Uterus (tissue), 4 donors: ENCODE results near the gene MEIS2. TPM values are rescaled to one million over a fixed set of nuclear protein-coding genes. Genes with fewer than 3 reads are reported as not detected.

ENCODE experiments used
- DNase-seq, 2 donors: peaks; one replicate each; pipeline ENCODE4 v3.0.0-alpha.2; 2019 to 2020
- H3K27ac ChIP-seq, 2 donors: fragments of 200-600 bp; sonication (generic); 1 replicate in 1 of 2; 2 replicates in 1 of 2; pipeline ENCODE4 v1.5.1; 2016 to 2018
- H3K27me3 ChIP-seq, 2 donors: fragments of 200-600 bp; sonication (generic); one replicate each; pipeline ENCODE4 v1.5.1; 2018 to 2019; ENCODE audit warnings: control low read depth in 1 of 2
- H3K36me3 ChIP-seq, 2 donors: fragments of 200-600 bp; sonication (generic); one replicate each; pipeline ENCODE4 v1.5.1; 2019; ENCODE audit warnings: control low read depth in 1 of 2
- H3K4me1 ChIP-seq, 2 donors: fragments of 200-600 bp; sonication (generic); one replicate each; pipeline ENCODE4 v1.5.1; 2018 to 2019; ENCODE audit warnings: control low read depth in 1 of 2
- H3K4me3 ChIP-seq, 2 donors: fragments of 200-600 bp; sonication (generic); 1 replicate in 1 of 2; 2 replicates in 1 of 2; pipeline ENCODE4 v1.5.1; 2018 to 2019; ENCODE audit warnings: mild to moderate bottlenecking in 1 of 2
- H3K9me3 ChIP-seq, 2 donors: fragments of 200-600 bp; sonication (generic); one replicate each; pipeline ENCODE4 v1.5.1; 2019; ENCODE audit warnings: control low read depth in 1 of 2
- POLR2A ChIP-seq, 2 donors: fragments of 450-650 bp; IDR thresholded peaks; one replicate each; pipeline ENCODE4 v1.6.1; 2016; ENCODE audit warnings: antibody characterized with exemption in 2 of 2, mild to moderate bottlenecking in 1 of 2, moderate library complexity in 1 of 2
- intact Hi-C: fragments of 100-400 bp; cut with DNase I; formaldehyde crosslinking; loops from one replicate; pipeline ENCODE4 v1.15.1; 2023; ENCODE audit warnings: low total_unique reads
- total RNA-seq, 4 donors: library from RNA; depleted of rRNA in 3 of 4; stranded (reverse); fragments of >200 nt in 3 of 4; gene quantifications; one replicate each; pipeline versions ENCODE4 v1.1.0 to v1.2.4, GENCODE V29; 2014 to 2023
- TF ChIP-seq, protein P1 (sequence below), 4 experiments: fragments of 200-600 bp in 2 of 4; fragments of 450-650 bp in 2 of 4; sonication (generic) in 2 of 4; IDR thresholded peaks; one replicate each; pipeline ENCODE4 v1.5.1; 2016 to 2019; ENCODE audit warnings: antibody characterized with exemption in 4 of 4, mild to moderate bottlenecking in 2 of 4, moderate library complexity in 1 of 4
- donor health status: DM: yes; HTN: yes; CAD: no.

MEIS2 gene
- total RNA-seq, 4 donors from 2014 or later = 84.0 to 184 (median 112) TPM

DNA sequence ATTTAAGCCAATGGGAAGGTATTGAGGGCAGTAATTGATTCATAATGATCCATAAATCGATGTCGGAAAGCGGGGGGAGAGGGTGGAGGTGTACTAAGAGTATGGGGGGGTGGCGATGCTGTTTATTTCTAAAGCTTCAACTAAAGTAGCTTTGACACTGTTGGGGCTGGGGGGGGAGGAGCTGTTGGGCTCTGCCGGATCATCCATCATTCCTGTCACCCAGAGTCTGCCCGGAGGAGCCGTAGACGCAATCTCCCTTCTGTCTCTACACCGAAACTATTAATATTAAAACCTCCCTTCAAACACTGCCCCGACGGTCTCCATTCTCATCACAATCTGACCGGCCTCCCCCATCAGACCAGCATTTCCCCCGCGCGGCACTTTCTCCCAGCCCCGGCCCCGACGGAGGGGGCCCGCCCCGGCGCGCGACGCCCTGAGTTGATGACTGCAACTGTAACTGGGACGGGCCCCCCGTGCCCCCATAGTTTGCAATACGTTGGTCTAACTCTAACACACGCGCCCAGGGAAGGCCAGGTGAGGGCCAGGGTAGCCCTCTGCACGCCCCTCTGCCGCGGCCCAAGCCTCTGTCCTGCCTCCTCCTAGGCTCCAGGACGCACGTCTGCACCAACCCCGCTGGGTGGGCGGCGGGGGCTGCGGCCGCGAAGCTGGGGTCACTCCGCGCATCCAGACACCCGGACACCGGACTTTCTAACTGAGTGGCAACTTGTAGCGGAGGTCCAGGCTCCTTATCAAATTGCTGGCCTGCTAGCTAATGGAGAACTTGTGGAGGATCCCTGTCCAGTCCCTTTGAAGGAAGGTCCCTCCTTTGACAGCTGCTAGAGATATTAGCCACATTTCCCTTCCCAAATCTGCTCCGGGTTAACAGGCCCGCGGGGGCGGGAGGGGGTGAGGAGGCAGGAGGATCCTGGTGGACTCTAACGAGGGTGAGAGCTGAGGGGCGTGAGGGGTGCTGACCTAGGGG is 212.0 kb downstream of the MEIS2 start:
- peak overlapping the region; percentile 90 to 93 for H3K27ac ChIP-seq
- H3K36me3 ChIP-seq = no peaks in the 10 kb centered on the region
- TF ChIP-seq POLR2A (IDR thresholded peaks at IDR 0.05) = no peak
- TF ChIP-seq, protein P1, sequence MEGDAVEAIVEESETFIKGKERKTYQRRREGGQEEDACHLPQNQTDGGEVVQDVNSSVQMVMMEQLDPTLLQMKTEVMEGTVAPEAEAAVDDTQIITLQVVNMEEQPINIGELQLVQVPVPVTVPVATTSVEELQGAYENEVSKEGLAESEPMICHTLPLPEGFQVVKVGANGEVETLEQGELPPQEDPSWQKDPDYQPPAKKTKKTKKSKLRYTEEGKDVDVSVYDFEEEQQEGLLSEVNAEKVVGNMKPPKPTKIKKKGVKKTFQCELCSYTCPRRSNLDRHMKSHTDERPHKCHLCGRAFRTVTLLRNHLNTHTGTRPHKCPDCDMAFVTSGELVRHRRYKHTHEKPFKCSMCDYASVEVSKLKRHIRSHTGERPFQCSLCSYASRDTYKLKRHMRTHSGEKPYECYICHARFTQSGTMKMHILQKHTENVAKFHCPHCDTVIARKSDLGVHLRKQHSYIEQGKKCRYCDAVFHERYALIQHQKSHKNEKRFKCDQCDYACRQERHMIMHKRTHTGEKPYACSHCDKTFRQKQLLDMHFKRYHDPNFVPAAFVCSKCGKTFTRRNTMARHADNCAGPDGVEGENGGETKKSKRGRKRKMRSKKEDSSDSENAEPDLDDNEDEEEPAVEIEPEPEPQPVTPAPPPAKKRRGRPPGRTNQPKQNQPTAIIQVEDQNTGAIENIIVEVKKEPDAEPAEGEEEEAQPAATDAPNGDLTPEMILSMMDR (IDR thresholded peaks at IDR 0.05) = no peak
- peak overlapping the region; percentile 41 to 43 for H3K4me3 ChIP-seq
- H3K9me3 ChIP-seq = no peaks in the 10 kb centered on the region
- intact Hi-C loops = loop anchor here (5.0 kb wide), 1 partner anchor 209 kb away; no protein-coding TSS in a partner anchor
- peaks cover 0 to 3% of the 10 kb centered on the region in 2 donors for H3K4me1 ChIP-seq
- peak; percentile 70 to 84 for DNase-seq
- H3K27me3 ChIP-seq = no peaks in the 10 kb centered on the region

DNA sequence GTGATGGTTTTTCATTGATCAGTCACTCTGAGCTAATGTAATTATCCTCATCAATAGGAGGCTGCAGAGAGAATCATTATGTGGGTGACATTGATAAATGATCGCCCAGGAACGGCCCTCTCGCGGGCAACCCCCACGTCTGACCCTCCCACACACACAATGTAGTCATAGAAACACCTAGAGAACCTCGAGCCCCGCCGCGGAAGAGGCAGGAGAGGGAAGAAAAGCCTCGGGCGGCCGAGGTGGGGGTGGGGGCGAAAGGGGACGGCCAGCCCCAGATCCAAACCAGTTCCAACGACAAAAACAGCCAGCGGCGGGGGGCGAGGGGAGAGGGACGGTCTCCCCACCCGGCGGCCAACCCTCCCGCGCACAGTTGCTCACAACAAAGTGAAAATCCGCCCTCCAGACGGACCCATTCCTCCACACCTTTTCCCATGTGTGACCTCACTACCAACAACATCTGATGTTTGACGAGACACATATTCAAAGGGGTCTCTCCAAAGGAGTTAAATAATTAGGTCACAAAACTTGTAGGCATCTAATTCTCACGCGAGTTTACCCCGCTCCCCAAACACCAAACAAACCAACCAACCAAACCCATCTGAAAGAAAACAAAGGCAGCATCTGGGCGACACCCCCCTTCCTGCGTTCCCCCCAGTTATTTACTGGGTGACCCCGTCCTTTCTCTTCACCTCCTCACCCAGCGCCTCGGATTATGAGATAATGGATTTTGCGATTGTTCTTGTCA is 213.0 kb downstream of the MEIS2 start:
- TF ChIP-seq, protein P1 (IDR thresholded peaks at IDR 0.05) = no peak
- no peak for TF ChIP-seq POLR2A (IDR thresholded peaks at IDR 0.05)
- H3K4me3 ChIP-seq = peak overlapping the region; percentile 41 to 43
- H3K27me3 ChIP-seq = no peaks in the 10 kb centered on the region
- peak; percentile 67 to 79 for DNase-seq
- H3K9me3 ChIP-seq = no peaks in the 10 kb centered on the region
- H3K27ac ChIP-seq = peak overlapping the region; percentile 90 to 93
- intact Hi-C loops = loop anchor here (5.0 kb wide), 1 partner anchor 210 kb away; no protein-coding TSS in a partner anchor
- H3K36me3 ChIP-seq = no peaks in the 10 kb centered on the region
- peaks cover 0 to 3% of the 10 kb centered on the region in 2 donors for H3K4me1 ChIP-seq

DNA sequence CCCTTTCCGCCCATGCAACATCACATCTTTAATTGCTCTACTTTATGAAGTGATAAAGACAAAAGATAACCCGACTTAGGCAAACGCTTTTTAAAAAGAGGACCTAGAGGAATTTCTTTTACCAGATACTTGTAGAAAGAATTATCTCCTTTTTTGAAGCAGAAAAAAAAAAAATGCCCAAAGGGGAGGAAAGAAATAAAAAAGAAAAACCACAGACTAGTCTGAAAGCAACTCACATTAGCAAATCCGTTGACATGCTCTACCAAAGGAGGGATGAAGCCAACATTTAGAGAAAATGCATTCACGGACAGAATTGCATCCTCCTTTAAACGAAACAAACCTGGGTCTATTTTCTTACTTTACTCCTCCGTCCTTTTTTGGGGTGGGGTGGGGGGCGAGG is 213.6 kb downstream of the MEIS2 start:
- Histone ChIP-seq H3K9me3 (no peaks in the 10 kb centered on the region), H3K4me1 (no peaks in the 10 kb centered on the region), H3K27me3 (no peaks in the 10 kb centered on the region), H3K4me3 (peak overlapping the region; percentile 41 to 43), H3K27ac (peak overlapping the region; percentile 90 to 93), H3K36me3 (no peaks in the 10 kb centered on the region)
- no peak for DNase-seq
- no peak for TF ChIP-seq POLR2A (IDR thresholded peaks at IDR 0.05)
- TF ChIP-seq, protein P1 (IDR thresholded peaks at IDR 0.05) = no peak
- intact Hi-C loops = loop anchor here (5.0 kb wide), 1 partner anchor 211 kb away; no protein-coding TSS in a partner anchor

DNA sequence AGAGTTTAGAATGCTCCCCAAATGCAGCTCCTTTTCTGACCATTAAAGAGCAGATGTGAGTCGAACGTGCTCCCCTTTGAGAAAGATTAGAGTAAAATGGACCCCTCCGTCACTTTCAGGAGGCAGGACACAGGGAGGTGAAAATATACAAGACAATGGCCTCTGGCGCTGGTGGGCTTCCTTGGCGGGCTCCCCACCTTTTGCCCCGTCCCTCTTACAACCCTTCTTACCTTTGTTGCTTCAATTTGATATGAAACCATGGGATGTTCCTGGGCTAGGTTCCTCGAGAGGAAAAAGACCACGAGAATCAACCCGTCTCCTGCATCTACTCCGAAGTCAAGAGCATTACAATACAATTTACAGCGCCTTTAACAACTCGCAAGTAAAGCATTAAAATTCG is 214.2 kb downstream of the MEIS2 start:
- H3K4me1 ChIP-seq = no peaks in the 10 kb centered on the region
- no peaks in the 10 kb centered on the region for H3K36me3 ChIP-seq
- no peak for DNase-seq
- TF ChIP-seq, protein P1 (IDR thresholded peaks at IDR 0.05) = no peak
- TF ChIP-seq POLR2A (IDR thresholded peaks at IDR 0.05) = no peak
- intact Hi-C loops = loop anchor here (5.0 kb wide), 1 partner anchor 211 kb away; no protein-coding TSS in a partner anchor
- H3K27ac ChIP-seq = peak overlapping the region; percentile 90 to 93
- H3K4me3 ChIP-seq = peak overlapping the region in 1 of 2 donors; percentile 13
- H3K9me3 ChIP-seq = no peaks in the 10 kb centered on the region
- no peaks in the 10 kb centered on the region for H3K27me3 ChIP-seq
